LoVo (cell line): Measurements from ENCODE around the gene TPM3.
A peak's percentile ranks its signal among the peaks of the same experiment; 100 is the strongest.
"Not testable (repeated sequence)": the region's sequence is repeated elsewhere in the genome, so short reads cannot be mapped to it uniquely, and the experiment has no call there.

Experiments used
- DNase-seq: peaks from one replicate; pipeline ENCODE4 v3.0.0-alpha.2; 2016; ENCODE audit warnings: low spot score

TPM3 gene

DNA sequence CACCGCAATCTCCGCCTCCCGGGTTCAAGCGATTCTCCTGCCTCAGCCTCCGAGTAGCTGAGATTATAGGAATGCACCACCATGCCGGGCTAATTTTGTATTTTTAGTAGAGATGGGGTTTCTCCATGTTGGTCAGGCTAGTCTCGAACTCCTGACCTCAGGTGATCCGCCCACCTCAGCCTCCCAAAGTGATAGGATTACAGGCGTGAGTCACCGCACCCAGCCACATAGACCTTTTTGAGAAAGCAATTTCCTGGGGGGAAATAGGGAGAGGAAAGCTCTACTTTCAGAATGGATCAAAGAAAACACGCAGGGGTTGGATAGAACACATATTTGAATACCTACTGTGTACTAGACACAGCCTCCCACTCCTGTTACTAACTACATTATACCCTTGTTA is 13.9 kb upstream of the TPM3 start:
- not testable (repeated sequence) for DNase-seq

DNA sequence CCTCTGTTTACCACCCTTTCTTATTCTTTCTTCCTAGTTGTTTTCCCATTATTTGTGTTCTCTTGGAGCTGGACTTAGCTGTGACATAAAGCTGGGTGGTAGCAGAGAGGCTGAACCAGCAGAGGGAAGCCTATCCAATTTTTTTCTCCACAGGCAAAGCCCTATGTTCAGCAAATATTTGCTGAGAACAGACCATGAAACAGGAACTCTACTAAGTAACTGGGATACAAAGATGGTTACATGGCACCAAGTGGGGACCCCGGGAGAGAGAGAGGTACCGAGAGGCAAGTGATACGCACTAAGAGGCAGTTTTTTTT is 7.6 kb upstream of the TPM3 start:
- no peak for DNase-seq

DNA sequence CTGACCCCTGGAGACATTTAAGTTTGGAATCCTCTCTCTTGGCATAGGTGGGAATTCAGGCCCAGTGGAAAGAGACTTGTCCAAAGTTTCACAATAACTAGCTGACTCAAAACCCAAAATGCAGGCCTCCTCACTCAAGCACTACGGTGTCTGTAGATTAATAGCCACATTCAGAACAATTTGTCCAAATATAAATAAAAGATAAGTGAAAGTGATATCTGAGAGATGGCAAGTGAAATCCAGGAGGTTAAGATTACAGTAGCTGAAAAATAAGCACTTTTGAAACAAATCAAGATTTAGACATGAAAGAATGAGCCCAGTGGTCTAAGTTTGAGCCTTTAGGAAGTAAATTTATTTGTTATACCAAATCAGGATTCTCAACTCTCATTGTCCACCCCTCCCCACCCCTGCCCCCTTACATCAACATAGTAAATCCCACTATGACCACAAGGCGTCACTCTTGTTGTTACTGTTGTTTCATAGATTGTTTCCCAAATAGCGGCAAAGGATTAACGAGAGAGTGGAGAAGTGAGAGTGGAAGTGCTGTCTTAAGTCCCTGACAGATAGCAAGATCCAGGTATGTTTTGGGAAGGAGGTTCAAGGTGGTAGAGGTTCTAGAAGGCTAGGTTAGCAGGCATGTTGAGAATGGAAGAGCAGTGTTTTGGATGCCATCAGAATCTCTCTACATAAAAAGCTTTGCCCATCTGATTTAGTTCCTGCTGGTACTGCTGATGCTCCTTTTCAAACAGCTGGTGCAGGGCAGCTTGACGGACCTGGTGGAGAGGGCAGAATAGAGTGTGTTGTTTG is 7.1 kb upstream of the TPM3 start:
- DNase-seq, result no peak

DNA sequence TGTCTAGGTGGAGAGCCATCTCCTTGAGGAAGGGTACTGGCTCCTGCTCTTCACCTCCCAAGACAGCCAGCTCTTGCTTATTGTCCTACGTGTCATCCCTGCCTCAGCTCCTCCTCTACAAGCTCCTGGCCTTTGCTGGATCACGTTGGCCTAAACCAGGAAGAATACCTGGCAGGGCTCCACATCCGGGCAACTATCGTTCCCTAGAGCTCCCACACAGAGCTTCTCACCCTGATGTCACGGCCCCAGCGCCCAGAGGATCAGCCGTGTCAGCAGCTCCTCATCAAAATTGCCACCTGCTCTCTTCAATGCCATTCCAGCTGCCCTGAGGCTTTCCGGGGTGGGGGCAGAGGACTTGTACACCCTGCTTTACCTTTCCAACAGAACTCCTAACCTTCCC is 1.9 kb upstream of the TPM3 start:
- DNase-seq, result peak; percentile 36

DNA sequence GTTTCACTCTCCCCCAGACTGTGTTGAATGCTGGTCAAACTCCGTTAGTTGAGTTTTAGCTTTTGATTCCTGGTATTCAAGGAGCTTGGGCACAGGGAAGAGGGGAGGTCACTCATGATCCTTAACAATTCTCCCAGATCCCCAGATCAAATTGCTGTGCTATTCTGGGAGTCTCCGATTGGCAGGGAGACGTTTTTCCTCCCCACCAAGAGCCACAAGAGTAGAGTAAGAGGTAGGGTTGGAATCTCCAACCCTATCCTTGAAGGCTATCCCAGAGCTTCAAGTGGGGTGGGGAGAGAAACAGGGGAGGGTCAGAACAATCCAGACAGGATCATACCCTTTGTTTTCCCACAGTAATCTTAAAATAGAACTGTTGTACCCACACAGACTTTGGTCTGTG is 576 bp upstream of the TPM3 start:
- no peak for DNase-seq

DNA sequence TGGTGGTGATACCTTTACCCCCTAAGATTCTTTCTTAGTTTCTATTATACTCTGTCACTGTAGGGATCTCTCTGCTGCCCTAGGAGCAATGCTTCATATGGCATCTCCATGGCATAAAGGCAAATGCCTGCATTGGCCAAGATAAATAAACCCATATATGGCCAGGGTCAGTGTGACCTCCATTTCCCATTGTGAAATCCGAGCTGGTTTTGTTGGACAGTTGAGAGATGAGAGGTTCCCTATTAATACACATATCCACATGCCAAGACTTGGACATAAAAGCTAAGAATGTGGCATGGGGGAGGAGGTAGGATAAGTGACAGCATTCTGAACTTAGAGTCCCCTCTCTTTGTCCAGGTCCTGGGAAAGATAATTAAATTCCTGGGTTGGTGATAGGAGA is 1.4 kb downstream of the TPM3 start:
- DNase-seq, result no peak

DNA sequence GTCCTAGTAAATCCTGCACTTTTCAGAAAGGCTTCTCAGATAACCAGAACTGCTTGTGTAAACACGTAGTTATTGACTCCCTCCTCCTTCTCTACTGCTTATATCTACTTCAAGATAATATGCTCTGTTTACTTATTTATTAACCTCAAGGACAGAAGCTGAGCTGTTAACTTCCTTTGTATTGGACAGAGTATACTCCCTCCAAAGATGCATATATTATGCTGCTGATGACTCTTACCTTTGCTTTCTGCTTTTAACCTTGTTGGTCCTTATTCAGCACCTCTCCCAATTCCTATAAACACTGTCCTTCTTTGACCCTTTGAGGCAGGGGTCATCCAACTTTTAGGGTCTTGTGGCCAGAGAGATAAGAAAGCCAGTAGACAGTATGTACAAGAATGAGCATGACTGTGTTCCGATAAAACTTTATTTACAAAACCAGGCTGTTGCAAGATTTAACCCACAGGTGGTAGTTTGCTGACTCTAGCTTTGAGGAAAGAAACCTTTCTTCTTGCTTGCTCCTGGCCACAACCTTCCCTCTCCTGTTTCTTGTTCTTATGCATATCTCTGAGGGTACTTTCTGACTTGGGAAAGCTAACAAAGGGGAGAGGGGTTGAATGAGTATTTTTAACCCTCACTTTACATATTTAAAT is 4.9 kb downstream of the TPM3 start:
- no peak for DNase-seq

DNA sequence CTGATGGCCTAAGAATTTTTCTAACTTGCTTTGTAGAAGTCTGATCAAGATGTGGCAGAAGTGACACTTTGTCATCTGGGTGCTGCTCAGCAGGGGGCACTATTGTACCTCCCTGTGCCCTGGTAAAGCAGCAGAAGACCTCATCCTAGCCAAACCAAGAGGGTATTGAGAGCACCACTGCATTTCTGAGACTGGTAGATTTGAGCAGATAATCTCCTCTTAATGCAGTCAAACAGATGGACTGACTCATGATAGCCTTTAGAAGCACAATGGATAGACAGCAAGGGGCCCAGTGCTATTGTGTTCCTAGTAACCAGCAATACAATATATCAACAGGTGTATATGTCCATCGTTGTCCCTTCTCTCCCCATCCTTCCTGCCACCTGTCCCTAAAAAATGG is 5.7 kb downstream of the TPM3 start:
- peak; percentile 30 for DNase-seq

DNA sequence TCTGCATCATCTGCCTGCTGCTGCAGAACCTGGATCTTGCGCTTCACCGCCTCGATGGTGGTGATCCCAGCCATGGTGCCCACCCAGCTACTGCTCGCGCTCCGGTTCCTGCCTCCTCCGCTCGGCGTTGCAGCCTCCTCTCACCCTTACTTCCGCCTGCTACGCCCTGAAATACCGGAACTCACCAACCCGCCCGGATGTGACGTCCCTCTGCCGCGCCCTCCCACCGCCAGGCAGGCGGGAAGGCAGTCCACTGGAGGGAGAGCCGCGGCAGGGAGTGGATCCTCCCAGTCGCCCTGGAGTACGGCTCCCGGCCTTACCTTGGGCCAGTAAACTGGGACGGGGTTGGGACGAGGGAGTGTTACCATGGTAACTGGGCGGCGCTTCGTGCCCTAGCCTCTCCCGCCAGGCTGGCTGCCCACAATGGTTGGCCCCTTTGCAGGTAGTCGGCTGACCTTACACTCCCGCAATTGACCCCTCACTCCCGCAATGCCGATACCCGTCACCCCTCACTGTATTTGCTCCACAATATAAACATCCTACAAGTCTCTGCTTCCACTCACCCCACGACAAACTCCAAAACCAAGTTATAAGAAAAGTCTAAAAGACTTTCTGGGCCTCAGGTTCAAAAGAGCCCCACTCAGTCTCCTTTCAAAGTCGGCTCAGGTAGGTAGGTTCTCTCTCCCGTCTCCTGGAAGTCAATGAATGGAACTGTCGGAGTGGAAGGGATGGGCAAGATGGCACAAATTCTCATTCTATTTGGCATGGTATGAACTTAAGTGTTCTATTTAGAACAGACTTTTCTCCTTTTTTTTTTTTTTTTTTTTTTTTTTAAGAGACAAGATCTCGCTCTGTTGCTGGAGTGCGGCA is 8.6 kb downstream of the TPM3 start:
- DNase-seq, result peak; percentile 98

DNA sequence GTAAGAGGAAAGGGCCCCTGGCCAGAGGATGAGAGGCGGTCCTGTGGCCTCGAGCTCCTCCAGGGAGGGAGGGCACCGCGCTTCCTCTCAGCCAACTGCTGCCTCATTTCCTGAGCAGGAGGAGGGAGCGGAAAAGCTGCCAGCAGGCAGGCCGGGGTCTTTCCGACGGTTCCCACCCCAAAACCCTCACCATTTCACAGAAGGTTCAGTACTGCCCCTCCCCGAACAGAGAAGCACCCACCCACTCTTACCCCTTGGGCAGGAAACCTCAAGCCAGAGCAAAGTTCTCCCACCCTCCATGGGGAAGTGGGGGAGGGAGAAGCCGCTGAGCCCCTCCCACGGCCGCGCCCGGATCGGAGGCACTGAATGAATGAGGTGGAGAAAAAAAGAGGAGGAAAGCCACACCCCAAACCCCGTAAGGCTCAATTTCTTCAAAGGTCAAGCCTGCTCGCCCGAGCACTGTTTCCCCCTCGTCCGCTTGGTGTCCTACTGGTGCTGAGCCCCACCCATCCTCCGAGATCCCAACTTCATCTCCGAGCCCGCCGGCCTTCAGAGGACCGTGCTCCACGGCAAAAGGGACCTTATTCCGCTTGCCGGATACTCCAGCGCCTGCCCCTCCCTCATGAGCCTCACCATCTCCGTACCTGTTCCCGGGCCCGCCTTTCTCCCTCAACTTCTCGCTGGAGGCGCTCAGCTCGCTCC is 9.4 kb downstream of the TPM3 start:
- DNase-seq, result peak; percentile 68

DNA sequence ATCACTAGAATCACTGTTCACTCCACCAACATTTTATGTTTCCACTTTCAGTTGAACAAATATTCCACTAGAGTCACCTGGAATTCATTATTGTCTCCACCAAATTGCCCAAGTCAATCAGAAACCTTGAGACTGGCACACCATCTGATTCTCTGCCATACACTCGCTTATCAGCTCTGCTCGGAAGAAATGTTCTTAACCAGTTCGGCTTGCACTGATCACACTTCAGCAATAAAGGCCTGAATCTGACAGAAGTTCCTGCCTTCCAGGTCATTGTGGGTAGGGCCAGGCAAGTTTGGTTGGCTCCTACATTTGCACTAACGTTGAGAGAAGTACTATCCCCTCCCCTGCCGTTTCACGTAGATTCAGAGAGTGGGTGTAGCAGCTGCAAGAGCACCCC is 10.0 kb downstream of the TPM3 start:
- no peak for DNase-seq

DNA sequence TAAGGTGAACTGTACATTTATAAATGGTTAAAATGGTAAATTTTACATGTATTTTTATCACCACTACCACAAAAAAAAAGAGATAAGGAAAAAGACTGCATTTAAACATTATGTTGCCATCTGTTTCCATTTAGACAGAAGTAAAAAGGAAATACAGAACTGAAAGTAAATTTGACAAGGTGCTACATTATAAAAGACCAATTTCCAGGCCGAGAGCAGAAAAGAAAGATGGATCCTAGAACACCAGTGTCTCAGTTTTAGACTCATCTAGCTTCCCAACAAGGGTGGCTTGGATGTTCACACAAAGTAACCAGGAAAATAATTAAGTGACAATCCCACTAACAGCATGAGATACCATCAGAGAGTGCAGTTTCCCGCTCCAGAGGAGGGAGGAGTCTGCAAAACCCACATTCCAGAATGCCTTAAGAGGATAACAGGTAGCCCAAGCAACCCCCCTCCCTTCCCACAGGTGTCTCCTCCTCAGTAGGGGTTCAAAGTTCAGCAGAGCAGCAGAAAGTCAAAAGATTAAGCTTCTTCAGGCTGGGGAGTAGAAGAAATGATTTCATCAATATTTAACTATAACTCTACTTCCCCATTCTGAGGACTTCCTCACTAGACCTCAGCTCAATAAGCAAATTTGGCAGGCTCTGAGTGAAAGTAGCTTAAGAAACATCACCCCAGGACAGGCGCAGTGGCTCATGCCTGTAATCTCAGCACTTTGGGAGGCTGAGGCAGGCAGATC is 11.8 kb downstream of the TPM3 start:
- DNase-seq, result peak; percentile 26

DNA sequence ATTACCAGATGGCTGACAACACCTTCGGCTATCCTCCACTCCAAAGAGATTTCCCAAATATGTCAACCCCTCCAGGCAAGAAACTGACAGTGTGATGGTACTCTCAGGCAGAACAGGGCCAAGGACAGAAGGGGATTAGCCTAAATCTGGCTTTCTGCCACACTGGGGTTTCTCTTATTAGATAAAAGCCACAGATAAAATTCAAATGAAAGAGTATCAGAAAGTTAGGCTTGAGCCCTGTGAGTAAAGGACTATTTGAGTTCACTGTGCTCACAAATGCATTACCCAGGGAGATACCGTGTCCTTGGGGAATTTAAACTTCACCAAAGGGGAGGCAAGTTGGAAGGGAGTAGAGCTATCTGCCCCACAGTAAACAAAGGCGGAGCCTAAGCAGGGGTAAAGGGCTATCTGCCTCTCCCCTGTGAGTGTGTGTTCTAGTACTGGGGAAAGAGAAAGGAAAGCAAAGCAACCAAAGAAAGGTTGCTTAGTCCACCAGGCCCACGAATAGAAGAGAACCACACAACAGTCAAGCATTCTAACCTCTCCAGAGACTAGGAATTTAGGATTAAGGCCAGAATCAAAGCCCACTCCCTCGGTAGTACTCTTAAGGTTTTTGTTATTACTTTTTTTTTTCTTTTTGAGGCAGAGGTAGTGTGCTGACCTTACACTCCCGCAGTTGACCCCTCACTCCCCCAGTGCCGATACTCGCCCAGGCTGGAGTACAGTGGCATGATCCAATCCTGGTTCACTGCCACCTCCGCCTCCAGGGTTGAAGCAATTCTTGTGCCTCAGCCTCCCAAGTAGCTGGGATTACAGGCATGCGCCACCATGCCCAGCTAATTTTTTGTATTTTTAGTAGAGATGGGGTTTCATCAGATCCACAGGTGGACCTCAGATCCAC is 12.7 kb downstream of the TPM3 start:
- no peak for DNase-seq

DNA sequence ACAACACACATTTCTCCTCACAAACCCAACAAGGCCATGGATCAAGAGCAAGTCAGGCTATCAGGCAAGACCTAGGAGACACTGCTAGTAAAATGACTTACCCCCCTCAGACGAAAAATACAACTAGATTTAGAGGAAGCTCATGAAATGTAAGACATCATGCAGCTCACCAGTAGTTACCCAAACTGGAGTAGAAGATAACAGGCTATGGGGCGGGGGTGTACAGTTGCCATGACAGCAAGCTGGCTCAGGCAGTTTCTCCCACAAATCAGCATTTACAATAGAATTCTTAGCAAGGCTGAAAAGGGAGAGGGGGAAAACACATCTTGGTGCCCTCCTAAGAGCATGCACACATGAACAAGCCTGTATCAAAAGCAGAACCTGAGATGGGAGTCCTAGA is 13.9 kb downstream of the TPM3 start:
- DNase-seq, result no peak

DNA sequence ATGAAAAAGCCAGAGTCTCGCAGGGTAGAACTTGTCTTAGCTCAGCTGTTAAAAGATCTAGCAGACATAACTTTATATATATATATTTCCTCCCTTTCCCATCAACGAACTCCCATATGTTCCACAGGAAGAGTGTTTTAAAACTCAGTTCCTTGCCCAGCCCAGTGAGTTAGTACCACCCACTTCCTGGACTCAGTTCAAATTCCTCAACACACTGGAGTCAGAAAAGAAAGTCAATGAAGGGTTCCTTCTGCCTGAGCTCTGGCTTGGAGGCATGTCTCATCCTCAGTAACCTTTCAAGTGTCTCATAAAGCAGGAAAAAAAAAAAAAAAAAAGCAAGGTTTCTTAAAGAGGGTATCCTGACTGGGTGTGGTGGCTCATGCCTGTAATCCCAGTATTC is 15.6 kb downstream of the TPM3 start:
- DNase-seq, result peak; percentile 32

DNA sequence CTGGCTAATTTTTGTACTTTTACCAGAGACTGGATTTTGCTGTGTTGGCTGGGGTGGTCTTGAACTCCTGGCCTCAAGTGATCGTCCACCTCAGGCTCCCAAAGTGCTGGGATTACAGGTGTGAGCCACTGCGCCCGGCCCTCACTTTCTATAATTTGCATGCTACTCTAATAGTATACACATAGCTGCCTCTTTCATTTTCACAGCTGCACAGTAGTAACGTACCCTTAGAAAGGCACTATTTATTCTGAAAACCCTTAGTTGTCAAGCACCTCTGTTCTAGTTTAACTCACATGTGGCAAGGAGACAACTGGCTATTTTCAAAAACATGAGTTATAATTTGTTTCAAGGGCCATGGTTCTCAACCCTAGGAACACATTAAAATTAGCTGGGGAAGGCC is 17.2 kb downstream of the TPM3 start:
- no peak for DNase-seq

DNA sequence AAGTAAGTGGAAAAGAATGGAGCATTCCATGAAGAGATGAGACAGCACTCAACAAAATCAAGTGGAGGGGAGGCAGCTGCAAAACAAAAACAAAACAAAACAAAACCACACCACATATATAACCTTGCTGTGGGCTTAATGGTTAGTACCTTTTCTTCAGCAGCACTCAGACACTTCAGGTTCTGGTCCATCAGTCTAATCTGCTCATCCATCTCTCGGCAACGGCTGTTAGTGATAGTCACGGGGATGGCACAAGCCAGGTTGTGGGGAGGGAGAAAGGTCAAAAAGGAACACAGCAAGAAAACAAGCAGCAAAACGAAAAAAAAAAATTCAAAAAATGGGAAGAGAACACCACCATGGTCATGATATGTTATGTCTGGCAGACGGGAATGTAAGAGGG is 20.0 kb downstream of the TPM3 start:
- DNase-seq, result no peak

DNA sequence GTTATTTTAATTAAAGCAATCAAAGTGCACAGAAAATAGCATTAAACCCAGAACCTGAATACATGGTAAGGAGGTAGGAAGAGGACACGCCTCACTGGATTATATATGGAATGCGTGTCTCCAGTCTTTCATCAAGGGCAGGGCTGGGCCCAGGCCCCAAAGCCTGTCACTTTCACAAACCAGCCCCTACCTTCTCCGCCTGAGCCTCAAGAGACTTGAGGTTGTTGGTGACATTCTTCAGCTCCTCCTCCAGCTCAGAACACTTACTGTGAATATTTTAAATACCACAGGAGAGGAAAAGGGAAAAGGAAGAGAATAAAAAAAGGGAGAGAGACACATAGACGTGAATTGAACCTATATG is 20.7 kb downstream of the TPM3 start:
- no peak for DNase-seq

DNA sequence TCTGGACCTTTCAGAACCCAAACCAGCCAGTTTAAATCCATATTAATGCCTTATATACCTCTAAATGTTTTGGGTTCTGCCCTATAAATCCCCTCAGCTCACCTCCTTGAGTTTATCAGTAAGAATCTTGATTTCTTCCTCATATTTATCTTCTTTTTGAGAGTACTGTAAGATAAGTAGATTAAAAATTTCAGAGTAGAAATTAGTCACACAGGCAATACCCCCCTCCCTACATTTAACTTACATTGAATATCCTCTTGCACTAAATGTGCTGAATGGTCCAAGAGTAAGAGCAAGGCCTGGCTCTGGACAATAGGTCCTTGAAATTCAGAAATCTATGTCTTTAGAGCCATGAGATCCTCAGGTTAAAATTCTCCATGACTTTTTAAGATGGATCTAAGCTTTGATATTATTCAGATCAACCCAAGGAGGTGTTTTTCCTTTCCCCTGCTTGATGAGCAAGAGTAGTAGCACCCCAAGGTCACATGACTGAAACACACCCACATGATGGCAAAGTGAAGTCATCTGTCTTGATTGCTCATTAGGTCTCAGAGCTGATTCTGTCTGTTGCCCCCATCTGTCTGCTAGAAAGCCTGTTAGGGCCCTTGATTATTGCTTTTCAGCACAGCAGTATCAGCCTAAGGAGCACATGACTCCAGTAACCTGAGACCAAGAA is 21.2 kb downstream of the TPM3 start:
- DNase-seq, result no peak

DNA sequence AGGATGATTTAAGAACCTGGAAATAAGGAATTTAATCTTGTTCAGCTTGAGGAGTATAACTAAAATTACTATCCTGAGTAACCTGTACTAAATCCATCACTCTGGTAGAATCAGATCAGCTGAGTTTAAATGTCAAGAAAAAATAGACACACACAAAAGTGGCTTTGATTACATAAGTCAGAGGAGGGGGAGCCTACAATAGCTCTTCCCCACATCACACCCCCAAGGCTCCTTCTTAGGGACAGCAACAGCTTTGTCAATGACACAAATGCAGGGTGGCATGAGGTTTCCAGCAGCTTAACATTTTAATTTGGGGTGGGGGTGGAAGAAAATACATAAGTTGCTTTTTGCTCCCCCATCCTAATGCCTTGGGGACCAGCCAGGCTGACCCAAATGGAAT is 24.4 kb downstream of the TPM3 start:
- no peak for DNase-seq
